DMS153 (cell line): ENCODE results near the gene STC2.

ENCODE experiments used
- DNase-seq: peaks from one replicate; lab custom pipeline; 2025; lab: John Stamatoyannopoulos, UW

STC2 gene

GRCh38 chr5:173268750-173269432 lies 59.3 kb downstream of the STC2 start:
- no peak for DNase-seq

GRCh38 chr5:173265433-173265832 lies 62.8 kb downstream of the STC2 start:
- DNase-seq = no peak
